Smooth muscle cell of the coronary artery (primary cell): Measurements from ENCODE around the gene SLC2A14. TPM values are rescaled to one million over a fixed set of nuclear protein-coding genes. Genes with fewer than 3 reads are reported as not detected.

Experiments used
- total RNA-seq: library from RNA; depleted of rRNA; stranded (reverse); fragments of >200 nt; gene quantifications from 2 replicates; pipeline ENCODE4 v1.2.3, GENCODE V29; 2014; ENCODE audit warnings: low replicate concordance

The SLC2A14 gene
- total RNA-seq, result not detected in 2 replicates

DNA sequence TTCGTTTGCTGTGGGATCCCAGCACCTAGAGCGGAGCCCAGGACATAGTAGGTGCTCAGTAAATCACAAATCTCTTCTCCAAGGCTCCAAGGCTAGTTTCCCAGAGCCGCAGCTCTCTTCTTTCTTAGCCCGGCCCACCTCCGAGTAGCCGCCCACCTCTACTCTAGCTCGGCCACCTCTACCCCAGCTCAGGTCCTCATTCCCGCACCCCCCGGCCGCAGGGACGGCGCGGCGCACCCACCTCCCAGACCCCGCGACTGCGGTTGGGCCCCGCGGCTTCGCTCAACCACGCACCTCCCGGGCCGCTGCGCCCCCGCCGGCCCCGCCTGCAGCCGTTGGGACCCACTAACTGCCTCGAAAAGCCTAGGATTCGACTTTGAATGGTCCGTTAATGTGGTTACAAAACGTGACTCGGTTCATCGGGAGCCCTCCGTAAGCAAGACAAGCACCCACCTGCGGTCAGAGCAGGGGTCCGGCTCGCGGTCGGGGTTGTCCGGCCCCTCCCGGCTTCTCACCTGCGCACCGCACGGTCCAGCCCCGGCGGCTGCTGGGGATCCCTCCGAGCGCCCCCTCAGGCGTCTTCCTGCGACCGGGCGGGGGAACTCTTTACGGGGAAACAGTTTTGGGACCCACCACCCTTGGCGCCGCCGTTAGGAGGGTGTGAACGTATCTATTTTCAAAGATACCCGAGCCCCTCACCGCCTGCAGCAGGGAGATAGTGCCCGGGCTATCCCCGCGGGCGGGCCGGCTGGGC, at the start of gene SLC2A14:
SLC2A14 (minus strand) TSS at position 350 of the 754 bp plus-strand sequence. CDS start 3,035 bp downstream, outside the sequence.

DNA sequence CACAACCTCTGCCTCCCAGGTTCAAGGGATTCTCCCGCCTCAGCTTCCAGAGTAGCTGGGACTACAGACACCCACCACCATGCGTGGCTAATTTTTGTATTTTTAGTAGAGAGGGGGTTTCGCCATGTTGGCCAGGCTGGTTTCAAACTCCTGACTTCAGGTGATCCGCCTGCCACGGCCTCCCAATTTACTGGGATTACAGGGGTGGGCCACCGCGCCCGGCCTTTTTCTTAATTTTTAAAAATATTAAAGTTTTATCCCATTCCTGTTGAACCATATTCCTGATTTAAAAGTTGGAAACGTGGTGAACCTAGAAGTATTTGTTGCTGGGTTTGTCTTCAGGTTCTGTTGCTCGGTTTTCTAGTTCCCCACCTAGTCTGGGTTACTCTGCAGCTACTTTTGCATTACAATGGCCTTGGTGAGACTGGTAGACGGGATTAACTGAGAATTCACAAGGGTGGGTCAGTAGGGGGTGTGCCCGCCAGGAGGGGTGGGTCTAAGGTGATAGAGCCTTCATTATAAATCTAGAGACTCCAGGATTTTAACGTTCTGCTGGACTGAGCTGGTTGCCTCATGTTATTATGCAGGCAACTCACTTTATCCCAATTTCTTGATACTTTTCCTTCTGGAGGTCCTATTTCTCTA, 83.7 kb downstream of the SLC2A14 start, which contains the start of gene NANOG:
NANOG (plus strand) TSS at position 519 of the 645 bp plus-strand sequence. CDS start 213 bp downstream, outside the sequence.

Other genes with a start within 250 kb of the SLC2A14 start
- not detected in 2 replicates for gene APOBEC1, start 207.0 kb downstream of the SLC2A14 start, total RNA-seq
- not detected in 2 replicates for gene GDF3, start 177.1 kb downstream of the SLC2A14 start, total RNA-seq
- not detected in 2 replicates for gene DPPA3, start 161.5 kb downstream of the SLC2A14 start, total RNA-seq
- not detected in 2 replicates for gene CLEC4C, start 125.5 kb downstream of the SLC2A14 start, total RNA-seq
- not detected in 2 replicates for gene NANOGNB, start 107.7 kb downstream of the SLC2A14 start, total RNA-seq
- not detected in 2 replicates for gene NANOG, start 83.5 kb downstream of the SLC2A14 start, total RNA-seq
- 48.8 and 94.7 TPM in 2 replicates for gene SLC2A3, start 63.3 kb upstream of the SLC2A14 start, total RNA-seq
- gene FOXJ2, start 159.8 kb upstream of the SLC2A14 start, total RNA-seq, result 1.5 and 3.3 TPM in 2 replicates
- under 0.01 and 0.30 TPM in 2 replicates for gene C3AR1, start 193.4 kb upstream of the SLC2A14 start, total RNA-seq
- 23.9 and 32.8 TPM in 2 replicates for gene NECAP1, start 209.4 kb upstream of the SLC2A14 start, total RNA-seq